ENCODE results near the gene CXCR2.
"Not testable (repeated sequence)": the region's sequence is repeated elsewhere in the genome, so short reads cannot be mapped to it uniquely, and the experiment has no call there.

Gene CXCR2

DNA sequence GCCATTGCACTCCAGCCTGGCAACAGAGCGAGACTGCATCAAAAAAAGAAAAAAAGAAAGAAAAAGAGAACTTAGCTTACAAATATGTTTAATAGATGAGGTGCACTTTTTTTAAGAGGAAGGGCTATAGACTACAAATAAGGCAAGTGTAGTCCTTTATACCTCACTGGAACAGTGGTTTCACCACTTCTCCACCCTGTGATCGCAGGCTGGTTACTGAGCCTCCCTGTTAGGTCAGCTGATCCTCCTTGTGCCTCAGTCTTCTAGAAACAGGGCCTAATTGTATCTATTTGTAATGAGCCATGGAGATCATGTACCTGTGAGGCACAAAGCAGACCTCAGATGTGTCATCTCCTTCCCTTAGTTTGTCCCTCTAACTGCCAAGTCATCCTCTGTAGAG lies 4.5 kb downstream of the CXCR2 start:
- no peak for DNase-seq (ENCODE audit: low spot score)

DNA sequence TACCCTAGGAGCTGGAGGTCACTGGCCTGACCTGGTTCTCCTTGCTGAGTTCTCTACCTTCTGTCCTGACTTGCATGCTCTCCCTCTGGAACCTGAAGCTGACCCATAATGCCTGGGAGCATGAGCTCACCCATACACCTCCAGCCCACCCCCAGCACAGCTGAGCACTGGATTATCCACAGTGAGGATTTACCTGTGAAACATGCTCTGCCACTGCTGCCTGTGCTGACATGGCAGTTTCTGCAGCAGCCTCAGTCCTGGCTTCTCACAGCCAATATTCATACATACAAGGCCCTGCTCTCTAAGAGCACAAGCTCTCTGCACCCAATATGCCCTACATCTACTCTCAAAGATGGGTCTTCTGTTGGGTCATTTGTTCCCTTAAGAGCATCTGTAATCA lies 5.0 kb downstream of the CXCR2 start:
- DNase-seq (ENCODE audit: low spot score), result no peak

DNA sequence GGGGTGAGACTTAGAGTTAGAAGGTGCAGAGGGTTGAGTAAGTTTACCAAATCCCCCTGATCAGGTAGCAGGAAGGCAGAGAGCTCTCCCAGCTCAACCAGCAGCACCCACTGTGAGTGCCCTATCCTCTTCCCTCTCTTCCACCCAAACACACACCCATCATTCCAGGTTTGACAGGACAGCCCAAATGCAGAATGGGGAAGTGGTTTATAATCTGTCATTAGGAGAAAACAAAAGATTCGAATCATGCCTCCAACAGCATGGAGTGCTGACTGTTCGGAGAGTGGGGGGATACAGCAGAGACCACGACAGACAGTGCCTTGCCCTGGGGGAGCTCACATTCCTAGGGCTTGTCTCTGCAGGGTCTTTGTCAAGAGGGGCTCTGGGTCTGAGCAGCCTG lies 11.7 kb downstream of the CXCR2 start:
- no peak for DNase-seq (ENCODE audit: low spot score)

DNA sequence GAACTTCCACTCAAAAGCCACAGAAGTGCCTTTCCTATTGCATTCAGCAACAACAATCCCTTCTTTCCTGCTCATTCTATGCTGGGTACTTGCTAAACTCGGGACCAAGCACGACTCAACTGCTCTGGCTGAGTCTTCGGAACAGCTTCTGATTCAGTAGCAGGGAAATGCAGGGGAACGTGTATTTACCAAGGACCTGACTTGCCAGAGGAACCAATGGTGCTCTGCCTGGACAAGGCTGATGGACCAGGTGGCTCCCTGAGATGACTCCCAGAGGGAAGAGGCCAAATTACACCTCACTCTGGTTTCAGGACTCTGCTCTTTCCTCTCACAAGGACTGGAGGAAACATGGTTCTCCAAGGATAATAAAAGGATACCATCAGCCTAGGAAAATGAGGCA lies 12.2 kb downstream of the CXCR2 start:
- DNase-seq (ENCODE audit: low spot score), result no peak

DNA sequence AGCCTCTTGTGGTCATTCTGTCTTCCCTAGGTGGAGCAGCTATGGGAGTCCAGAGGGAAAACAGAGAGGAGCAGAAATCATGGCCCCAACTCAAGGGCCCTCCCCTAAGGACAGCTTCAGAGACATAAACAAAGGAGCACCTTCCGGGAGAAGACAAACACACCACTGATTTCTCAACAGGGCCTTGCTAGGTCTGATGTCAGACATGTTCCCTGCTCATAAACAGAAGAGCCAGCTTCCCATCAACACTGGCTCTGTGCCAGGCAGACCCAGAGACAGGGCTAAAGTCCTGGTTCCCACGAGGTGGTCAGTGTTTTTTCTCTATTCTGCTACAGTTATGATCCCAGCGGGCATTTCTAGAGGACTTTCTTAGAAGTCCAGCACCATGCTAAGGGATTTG lies 19.3 kb downstream of the CXCR2 start:
- no peak for DNase-seq (ENCODE audit: low spot score)

DNA sequence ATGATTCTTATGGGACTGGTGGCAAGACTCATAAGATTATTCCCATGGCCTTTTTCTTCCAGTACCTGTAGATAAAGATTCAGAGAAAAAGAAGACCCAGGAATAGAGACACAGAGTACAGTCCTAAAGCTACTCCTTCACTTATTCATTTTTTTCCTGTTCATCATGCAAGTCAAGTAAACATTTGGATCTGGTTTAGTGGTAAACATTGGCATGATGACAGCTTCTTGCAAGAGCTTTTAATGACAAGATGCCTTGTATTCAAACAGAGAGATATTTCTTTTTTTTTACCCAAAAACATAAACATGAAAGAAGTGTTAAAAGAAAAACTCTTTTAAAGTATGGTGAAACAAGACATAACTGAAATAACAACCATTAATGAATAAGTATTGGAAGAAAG lies 20.2 kb downstream of the CXCR2 start:
- no peak for DNase-seq (ENCODE audit: low spot score)

DNA sequence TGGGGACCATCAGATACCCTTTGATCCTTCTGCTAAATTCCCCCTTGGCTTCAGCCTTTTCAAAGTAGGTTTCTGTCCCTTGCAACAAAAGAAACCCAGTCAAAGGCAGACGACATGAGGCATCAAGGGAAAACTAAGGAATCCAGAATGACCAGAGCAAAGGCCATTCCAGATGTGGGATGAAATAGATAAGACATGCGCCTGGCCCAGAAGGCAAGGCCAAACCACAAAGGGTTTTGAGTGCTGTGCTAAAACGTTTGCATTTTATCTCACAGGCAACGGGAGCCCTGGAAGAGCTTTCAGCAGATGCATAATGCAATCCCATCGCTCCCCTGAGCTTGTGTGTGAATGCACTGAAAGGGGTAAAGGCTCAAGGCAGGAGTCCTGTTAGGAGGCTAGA lies 23.3 kb downstream of the CXCR2 start:
- DNase-seq (ENCODE audit: low spot score), result no peak

DNA sequence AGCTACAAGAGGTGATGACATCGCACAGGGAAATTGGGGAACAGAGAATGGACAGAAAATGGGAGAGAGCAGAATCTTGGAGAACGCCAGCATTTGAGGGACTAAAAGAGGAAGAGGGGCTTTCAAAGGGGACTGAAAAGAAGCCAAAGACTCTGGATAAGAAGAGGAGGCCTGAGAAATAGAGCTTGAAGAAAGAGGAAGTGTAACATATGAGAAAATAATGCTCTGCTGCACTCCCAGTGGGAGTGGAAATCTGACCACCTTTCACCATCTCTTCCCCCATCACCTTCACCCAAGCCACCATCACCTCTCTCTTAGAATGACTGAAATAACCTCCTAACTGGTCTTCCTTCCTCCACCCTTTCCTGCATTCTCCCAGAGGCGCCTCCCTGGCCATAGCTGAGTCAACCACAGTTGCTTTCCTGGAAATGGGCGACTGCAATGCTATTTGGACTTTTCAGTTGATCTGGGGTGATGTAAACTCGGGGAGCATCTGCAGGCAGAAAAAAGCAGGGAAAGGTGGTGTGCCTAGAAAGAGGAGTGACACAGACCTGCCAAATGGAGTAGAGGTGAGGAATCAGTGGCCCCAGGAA lies 24.1 kb downstream of the CXCR2 start:
- no peak for DNase-seq (ENCODE audit: low spot score)

DNA sequence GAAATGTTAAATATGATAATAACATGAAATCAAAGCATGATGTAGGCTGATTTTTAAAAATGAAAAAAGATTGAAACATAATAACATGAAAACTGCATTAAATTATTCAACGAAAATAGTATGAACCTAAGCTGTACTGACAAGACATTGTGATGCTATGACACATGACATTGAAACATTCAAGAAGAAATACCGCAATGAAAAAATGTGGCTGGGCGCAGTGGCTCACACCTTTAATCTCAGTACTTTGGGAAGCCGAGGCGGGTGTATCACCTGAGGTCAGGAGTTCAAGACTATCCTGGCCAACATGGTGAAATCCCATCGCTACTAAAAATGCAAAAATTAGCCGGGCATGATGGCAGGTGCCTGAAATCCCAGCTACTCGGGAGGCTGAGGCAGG lies 26.3 kb downstream of the CXCR2 start:
- no peak for DNase-seq (ENCODE audit: low spot score)

DNA sequence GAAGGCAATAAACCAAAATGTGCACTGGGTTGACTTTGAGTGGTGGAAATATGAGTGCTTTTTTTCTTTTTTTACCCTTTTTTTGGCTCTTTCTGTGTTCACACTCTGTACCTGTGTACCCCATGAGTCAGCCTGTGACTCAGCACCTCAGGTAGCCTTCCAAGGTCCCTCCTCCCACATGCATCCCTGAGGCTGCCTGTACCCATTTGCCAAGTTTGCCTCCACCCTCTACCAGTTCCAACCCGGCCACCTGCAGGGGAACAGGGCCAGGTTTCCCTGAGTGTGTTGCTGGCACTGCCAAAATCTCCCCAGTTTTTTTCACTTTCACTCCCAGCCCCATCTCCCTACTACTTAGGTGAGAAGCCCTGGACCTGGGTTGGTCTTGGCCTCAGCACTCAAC lies 26.9 kb downstream of the CXCR2 start:
- DNase-seq (ENCODE audit: low spot score), result no peak

DNA sequence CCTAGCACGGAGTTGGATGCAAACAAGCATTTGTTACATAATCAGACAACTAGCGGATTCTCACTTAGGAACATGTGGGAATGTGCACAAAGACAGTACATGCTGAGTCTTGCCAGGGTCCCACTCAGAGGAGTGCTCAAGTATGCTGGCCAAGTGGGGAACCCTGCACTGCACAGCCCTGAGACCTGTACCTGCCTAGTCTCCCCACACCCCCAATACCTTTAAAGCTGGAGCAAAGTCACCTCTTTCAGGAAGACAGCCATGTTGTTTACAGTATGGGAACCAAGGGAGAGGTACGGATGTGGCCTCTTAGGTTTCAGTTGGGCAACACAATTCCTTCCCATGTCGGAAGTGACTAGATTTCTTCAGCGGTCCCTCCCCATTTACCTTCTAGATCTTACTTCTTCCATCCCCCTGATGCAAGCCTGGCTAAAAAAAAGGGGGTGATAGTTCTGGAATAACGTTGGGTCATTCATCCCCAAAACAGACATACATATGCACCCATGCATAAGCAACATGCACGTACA lies 30.2 kb downstream of the CXCR2 start:
- no peak for DNase-seq (ENCODE audit: low spot score)

DNA sequence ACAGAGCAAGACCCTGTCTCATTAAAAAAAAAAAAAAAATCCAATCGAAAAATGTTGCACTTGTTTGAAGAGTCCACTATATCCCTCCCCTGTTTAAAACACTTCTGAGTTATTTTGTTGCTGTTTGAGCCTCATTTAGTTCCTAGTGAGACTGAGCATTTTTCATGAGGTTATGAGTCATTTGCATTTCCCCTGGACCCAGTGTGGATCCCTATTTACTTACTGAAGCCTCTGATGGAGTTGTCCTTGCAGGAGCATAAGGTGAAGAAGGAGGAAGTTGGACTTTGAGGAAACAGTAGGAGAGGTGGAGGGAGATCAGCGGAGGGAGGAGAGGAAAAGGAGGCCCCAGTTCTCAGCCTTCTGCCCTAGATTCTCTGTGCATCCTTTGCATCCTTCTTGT lies 35.8 kb downstream of the CXCR2 start:
- no peak for DNase-seq (ENCODE audit: low spot score)

DNA sequence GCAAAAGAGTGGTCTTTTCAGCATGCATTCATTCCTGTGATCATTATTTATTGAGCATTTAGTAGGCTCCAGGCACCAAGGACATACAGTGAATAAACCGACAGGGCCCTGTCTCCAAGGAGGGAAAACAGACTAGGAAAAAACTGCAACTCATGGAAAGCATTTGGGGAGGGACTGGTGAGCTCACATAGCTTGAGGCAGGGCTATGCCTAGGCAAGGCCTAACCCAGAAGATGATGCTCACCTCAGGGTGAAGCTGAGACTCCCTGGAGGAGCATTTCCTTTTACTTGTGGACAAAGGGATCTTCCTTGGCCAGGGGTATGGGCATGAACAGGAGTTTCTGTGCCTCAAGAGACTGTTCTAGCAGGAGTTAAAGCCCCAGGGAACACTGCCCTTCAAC lies 37.0 kb downstream of the CXCR2 start:
- no peak for DNase-seq (ENCODE audit: low spot score)

DNA sequence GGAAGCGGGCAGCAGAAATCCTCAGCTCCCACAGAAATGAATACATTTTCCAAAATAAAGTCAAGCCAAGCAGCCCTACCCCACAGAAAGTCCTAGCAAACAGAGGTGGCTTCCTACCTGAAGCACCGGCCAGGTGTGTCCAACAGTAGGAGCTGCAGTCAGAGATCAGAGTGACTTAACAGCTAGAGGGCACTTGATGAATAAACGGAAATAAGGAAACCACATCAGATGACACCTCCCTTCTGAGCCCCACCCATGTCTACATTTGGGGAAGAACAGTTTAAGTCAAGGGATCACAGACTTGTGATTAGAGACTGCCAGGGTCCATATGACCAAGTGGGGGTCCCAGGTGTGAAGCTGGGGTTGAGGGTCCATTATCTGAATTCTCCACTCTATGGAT lies 41.0 kb downstream of the CXCR2 start, which contains the start of gene CXCR1:
CXCR1 (minus strand) TSS at position 172 of the 400 bp plus-strand sequence. CDS start 1,751 bp downstream, outside the sequence.
- DNase-seq (ENCODE audit: low spot score), result no peak

DNA sequence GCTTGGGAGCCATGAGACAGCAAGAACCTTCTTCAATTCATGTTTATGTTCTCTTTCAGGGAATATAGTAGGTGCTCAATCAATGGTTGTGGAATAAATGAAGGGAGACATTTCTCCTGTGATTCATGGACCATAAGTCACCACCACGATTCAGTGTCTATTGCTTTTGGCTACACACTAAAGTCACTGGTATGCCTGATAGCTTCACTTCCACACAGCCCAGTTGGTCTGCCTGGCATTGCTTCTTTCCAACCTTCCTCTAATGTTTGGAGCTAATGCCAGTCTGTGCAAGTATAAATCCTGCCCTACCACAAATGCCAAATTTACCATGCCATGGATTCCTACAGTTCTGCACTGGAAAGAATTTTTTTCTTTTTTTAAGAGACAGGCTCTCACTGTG lies 42.2 kb downstream of the CXCR2 start:
- DNase-seq (ENCODE audit: low spot score), result no peak

DNA sequence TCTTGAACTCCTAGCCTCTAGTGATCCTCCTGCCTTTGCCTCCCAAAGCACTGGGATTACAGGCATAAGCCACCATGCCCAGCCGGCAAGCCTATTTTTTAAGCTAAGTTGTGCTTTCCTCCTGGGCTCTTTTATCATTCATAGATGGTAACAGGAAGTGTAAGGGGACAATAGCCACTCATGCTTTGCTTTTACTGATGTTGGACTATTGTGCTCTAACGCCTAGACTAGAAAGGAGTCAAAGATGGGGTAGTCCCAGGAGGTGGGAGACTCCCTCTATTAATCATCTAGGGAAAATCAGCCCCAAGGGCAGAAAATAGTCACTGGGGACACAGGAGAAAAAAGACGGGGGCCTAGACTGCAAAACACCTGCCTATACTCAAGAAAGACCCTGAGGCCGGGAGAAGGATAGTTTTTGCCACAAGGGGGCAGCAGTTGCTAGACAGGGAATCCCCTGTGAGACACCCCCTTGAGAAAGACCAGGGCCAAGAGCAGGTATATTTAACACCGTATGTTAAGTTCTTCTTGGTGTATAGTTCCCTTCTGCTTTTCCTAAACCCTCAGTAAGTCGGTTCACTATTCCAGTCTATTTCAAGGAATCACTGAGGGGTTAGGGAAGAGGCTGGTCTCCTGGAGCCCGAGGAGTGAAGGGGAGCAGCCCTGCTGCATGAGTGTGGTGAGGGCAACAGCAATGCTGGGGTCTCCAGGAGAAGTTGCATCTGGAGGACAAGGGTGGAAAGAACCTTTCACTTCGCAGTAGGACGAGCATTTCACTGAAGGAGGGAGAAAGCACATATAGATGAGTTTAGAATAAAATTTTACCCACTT lies 43.0 kb downstream of the CXCR2 start:
- no peak for DNase-seq (ENCODE audit: low spot score)

DNA sequence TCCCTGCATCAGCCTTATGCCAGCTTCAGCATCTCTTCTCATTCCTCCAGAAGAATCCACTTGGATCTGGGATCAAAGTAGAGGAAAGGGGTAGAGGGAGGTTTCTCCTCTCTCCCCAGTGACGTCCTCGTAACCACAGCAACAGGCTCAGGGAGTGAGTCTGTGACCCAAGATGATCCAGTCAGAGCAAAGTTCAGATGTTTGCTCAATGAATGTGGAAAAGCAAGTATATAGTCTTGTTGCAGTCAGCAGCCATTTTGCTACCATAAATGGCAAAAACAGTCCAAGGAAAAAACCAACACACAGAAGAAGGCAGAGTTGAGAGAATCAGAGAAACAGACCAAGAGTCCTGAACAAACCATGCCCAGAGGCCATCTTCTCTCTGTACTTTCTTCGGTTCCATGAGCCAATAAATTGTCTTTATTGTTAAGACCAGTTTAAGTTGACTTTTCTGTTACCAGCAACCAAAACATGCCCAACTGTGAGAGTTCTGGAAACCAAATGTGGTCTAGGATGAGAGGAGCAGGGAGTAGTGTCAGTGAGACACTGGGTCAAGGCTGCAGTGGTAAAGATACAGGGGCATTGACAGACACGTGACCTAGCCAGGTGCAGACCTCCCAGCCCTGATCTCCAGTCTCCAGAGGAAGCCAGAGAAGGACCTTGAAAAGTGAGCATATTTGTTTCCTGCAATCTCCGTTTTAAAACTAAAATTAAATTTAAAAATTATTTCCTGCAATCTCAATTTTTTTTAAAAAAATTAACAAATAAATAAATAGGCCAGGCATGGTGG lies 44.1 kb downstream of the CXCR2 start:
- no peak for DNase-seq (ENCODE audit: low spot score)

DNA sequence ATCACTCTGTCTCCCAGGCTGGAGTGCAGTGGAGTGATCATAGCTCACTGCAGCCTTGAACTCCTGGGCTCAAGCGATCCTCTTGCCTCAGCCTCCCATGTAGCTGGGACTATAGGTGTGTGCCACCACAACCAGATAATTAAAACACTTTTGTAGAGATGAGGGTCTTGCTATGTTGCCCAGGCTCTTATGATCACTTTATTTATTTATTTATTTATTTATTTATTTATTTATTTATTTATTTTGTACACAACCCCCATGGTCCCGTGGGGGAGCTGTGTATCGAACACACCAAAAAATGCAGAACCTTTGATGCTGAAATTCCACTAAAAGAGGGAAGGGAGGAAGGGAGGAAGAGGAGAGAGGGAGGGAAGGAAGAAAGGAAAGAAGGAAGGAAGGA lies 45.9 kb downstream of the CXCR2 start:
- DNase-seq (ENCODE audit: low spot score), result not testable (repeated sequence)

DNA sequence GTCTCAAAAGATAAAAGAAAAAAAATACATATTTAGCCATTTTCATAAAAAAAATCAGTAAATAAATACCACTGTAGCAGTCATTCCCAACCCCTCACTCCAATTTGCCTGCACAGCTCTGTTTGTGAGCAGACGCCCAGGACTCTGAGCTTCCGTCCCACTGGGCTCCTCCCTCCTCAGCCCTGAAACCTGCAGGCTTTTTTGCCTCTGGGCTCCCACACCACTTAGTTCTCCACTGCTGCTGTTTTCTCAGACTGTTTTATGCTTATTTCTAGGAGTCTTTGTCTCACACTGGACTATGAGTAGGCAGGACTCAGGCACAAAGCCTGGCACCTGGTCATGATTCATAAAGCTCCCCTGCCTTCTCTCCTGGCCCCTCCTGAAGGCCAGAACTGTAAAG lies 47.0 kb downstream of the CXCR2 start:
- no peak for DNase-seq (ENCODE audit: low spot score)

DNA sequence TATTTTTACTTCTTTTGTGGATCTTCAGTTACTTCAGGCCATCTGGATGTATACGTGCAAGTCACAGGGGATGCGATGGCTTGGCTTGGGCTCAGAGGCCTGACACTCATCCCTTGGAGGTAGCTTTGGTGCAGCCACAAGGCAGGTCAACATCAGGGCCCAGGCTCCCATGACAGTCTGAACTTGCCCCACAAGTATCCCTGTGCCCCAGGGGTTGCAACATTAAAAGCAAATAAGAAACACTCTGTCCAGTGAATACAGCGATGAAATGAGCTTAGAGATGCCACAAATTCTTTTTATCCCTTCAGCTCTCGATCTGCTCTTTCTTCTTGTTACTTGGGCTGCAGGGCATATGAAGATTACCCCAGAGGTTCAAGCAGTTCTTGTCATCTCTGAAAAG lies 54.0 kb downstream of the CXCR2 start:
- DNase-seq (ENCODE audit: low spot score), result no peak

DNA sequence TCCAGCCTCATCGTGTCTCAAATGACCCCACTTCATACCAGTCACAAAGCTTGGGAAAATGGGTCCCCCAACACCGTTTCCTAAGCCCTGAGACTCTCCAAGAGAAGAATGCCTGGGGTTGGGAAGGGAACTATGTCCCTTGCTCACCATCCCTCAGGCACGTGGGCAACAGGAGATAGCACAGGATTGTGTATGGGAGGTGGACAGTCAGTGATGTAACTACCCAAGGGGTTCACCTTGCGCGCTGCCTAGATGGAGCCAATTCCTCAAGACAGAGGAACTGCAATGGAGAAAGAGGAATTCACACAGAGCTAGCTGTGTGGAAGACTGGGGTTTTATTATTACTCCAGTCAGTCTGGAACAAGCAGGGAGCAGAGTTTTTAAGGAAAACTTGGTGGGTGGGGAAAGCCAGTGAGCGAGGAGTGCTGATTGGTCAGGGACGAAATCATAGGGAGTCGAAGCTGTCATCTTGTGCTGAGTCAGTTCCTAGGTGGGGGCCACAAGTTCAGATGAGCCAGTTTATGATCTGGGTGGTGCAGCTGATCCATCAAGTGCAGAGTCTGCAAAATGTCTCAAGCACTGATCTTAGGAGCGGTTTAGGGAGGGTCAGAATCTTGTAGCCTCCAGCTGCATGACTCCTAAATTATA lies 54.8 kb downstream of the CXCR2 start:
- DNase-seq (ENCODE audit: low spot score), result no peak

DNA sequence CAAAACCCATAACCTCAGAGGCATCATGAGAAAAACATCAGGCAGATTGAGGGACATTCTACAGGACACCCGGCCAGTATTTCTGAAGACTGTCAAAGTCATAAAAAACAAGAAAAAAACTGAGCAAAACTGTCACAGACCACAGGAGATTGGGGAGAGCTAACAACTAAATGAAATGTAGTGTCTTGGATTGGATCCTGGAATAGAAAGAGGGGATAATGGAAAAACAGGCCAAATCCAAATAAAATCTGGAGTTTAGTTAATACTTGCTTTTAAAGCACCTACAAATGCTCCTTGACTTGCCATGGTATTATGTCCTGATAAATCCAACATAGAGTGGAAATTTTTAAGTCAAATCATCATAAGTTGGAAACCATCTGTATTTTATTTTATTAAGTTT lies 58.5 kb downstream of the CXCR2 start:
- no peak for DNase-seq (ENCODE audit: low spot score)
